ENCODE results near the gene PIEZO2. TPM values are rescaled to one million over a fixed set of nuclear protein-coding genes. Genes with fewer than 3 reads are reported as not detected.
A peak's percentile ranks its signal among the peaks of the same experiment; 100 is the strongest.

PIEZO2 gene
- total and polyA plus RNA-seq, 11 donors = 0.04 to 4.9 (median 0.20) TPM; not detected in 2

DNA sequence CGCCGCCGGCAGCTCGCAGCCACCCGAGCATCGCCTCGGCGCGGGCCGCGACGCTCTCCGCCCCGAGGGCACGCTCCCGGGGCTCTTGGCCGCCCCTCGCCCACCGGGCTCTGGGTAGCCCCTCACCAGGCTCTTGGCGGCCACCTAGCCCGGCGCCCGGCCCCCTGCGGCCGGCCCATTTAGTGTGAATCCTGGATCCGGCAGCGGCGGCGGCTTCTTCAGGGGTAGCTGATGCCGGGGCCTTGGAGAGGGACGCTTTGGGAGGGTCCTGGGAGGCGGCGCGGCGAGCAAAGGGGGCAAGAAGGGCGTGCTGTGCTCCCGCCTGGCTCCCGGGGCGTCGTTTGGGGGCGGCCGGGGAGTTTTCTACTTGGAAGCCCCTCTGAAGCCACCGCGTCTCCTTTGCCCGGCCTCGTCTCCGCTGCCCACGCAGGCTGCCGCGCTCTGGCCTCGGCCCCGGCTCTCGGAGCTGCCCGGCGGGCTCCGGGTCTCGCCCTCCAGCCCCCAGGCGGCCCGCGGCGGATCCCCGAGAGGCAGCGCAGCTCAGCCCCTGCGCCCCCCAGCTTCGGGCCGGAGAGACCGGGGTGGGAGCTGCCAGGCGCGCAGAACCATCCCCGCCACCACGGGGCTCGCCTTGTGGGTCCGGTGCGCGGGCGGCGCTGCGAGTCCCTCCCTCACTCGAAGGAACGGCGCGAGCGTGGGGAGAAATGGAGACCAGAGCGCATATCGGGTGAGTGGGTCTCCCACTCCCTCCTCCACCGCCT lies 509 bp downstream of the PIEZO2 start:
- H3K9me3 ChIP-seq = no peaks in the 10 kb centered on the region
- intact Hi-C loops (cut with DNase I) = no loop called here
- DNase-seq (no peak), ATAC-seq (no peak)
- no peak for TF ChIP-seq POLR2A (IDR thresholded peaks at IDR 0.05)
- TF ChIP-seq, protein P1, sequence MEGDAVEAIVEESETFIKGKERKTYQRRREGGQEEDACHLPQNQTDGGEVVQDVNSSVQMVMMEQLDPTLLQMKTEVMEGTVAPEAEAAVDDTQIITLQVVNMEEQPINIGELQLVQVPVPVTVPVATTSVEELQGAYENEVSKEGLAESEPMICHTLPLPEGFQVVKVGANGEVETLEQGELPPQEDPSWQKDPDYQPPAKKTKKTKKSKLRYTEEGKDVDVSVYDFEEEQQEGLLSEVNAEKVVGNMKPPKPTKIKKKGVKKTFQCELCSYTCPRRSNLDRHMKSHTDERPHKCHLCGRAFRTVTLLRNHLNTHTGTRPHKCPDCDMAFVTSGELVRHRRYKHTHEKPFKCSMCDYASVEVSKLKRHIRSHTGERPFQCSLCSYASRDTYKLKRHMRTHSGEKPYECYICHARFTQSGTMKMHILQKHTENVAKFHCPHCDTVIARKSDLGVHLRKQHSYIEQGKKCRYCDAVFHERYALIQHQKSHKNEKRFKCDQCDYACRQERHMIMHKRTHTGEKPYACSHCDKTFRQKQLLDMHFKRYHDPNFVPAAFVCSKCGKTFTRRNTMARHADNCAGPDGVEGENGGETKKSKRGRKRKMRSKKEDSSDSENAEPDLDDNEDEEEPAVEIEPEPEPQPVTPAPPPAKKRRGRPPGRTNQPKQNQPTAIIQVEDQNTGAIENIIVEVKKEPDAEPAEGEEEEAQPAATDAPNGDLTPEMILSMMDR (IDR thresholded peaks at IDR 0.05) = no peak
- peaks cover 29 to 81% (median 48%) of the 10 kb centered on the region in 9 donors for H3K27me3 ChIP-seq
- H3K4me3 ChIP-seq = peak overlapping the region in 11 of 12 donors; percentile 30 to 55 (median 45)
- H3K36me3 ChIP-seq = no peaks in the 10 kb centered on the region
- H3K27ac ChIP-seq = no peak overlapping the region
- 1% methylated on average over 34 to 86 of the region's 86 CpGs for WGBS, 4 donors
- peaks cover 0 to 22% (median 13%) of the 10 kb centered on the region in 12 donors for H3K4me1 ChIP-seq

GRCh38 chr18:11147962-11148679 lies 1.2 kb downstream of the PIEZO2 start:
- peak overlapping the region in 10 of 12 donors; percentile 18 to 55 (median 45) for H3K4me3 ChIP-seq
- peaks cover 29 to 79% (median 48%) of the 10 kb centered on the region in 9 donors for H3K27me3 ChIP-seq
- intact Hi-C loops (cut with DNase I) = no loop called here
- DNase-seq (peak in 1 of 5 donors; percentile 60), ATAC-seq (no peak)
- 5 to 17% (median 10%) methylated on average over 10 to 39 of the region's 39 CpGs for WGBS, 4 donors
- TF ChIP-seq, protein P1 (IDR thresholded peaks at IDR 0.05) = no peak
- no peak for TF ChIP-seq POLR2A (IDR thresholded peaks at IDR 0.05)
- H3K9me3 ChIP-seq = no peaks in the 10 kb centered on the region
- H3K27ac ChIP-seq = no peak overlapping the region
- H3K36me3 ChIP-seq = no peaks in the 10 kb centered on the region
- peaks cover 0 to 22% (median 13%) of the 10 kb centered on the region in 12 donors for H3K4me1 ChIP-seq

GRCh38 chr18:11147371-11147951 lies 1.9 kb downstream of the PIEZO2 start:
- intact Hi-C loops (cut with DNase I) = no loop called here
- WGBS, 4 donors = 13 to 27% (median 18%) methylated on average over 23 of the region's 23 CpGs
- peak overlapping the region in 2 of 12 donors; percentile 18 to 46 for H3K4me3 ChIP-seq

More at GRCh38 chr18:11147371-11147951, 1.9 kb downstream of the PIEZO2 start:
- DNase-seq (no peak), ATAC-seq (no peak)
- no peaks in the 10 kb centered on the region for H3K9me3 ChIP-seq
- no peak for TF ChIP-seq POLR2A (IDR thresholded peaks at IDR 0.05)
- TF ChIP-seq, protein P1 (IDR thresholded peaks at IDR 0.05) = no peak
- peaks cover 29 to 79% (median 48%) of the 10 kb centered on the region in 9 donors for H3K27me3 ChIP-seq
- no peaks in the 10 kb centered on the region for H3K36me3 ChIP-seq
- peaks cover 0 to 22% (median 13%) of the 10 kb centered on the region in 12 donors for H3K4me1 ChIP-seq
- H3K27ac ChIP-seq = no peak overlapping the region

Data from heart left ventricle (tissue), 16 donors.